SIG-M5 treated with dmso at 0.1 percent for 504 hours (cell line): ENCODE data around the gene SUGCT.
"Not testable (repeated sequence)": the region's sequence is repeated elsewhere in the genome, so short reads cannot be mapped to it uniquely, and the experiment has no call there.

ENCODE experiments used
- DNase-seq: peaks from one replicate; lab custom pipeline; 2025; ENCODE audit not compliant: unreplicated experiment; lab: John Stamatoyannopoulos, UW

The SUGCT gene

GRCh38 chr7:40394400-40394799, 259.6 kb downstream of the SUGCT start:
- DNase-seq = no peak

GRCh38 chr7:40400525-40400924, 265.7 kb downstream of the SUGCT start:
- DNase-seq = no peak

- DNase-seq = no peak
These were observed 266.6 kb downstream of the SUGCT start for GRCh38 chr7:40401406-40401805.

GRCh38 chr7:40402661-40403060, 267.9 kb downstream of the SUGCT start:
- DNase-seq = no peak

- peak; percentile 3 for DNase-seq
These were observed 269.1 kb downstream of the SUGCT start for GRCh38 chr7:40403703-40404476.

GRCh38 chr7:40405991-40406390, 271.2 kb downstream of the SUGCT start:
- DNase-seq = no peak

GRCh38 chr7:40412323-40412722, 277.5 kb downstream of the SUGCT start:
- DNase-seq = no peak

GRCh38 chr7:40414704-40415103, 279.9 kb downstream of the SUGCT start:
- not testable (repeated sequence) for DNase-seq

- DNase-seq = no peak
These were observed 283.6 kb downstream of the SUGCT start for GRCh38 chr7:40418448-40418847.

GRCh38 chr7:40418983-40419382, 284.2 kb downstream of the SUGCT start:
- no peak for DNase-seq

- DNase-seq = peak; percentile 29
These were observed 285.0 kb downstream of the SUGCT start for GRCh38 chr7:40419806-40420205.

- DNase-seq = no peak
These were observed 286.6 kb downstream of the SUGCT start for GRCh38 chr7:40421433-40421832.

GRCh38 chr7:40425696-40426095, 290.9 kb downstream of the SUGCT start:
- no peak for DNase-seq

GRCh38 chr7:40428421-40428820, 293.6 kb downstream of the SUGCT start:
- no peak for DNase-seq

- no peak for DNase-seq
These were observed 295.0 kb downstream of the SUGCT start for GRCh38 chr7:40429826-40430225.

- DNase-seq = no peak
These were observed 297.2 kb downstream of the SUGCT start for GRCh38 chr7:40432046-40432445.

- DNase-seq = no peak
These were observed 301.9 kb downstream of the SUGCT start for GRCh38 chr7:40436710-40437109.

- no peak for DNase-seq
These were observed 302.7 kb downstream of the SUGCT start for GRCh38 chr7:40437498-40437897.

- no peak for DNase-seq
These were observed 303.3 kb downstream of the SUGCT start for GRCh38 chr7:40437936-40438634.

- DNase-seq = no peak
These were observed 304.9 kb downstream of the SUGCT start for GRCh38 chr7:40439686-40440085.

- DNase-seq = no peak
These were observed 312.5 kb downstream of the SUGCT start for GRCh38 chr7:40447345-40447744.

GRCh38 chr7:40455485-40455884, 320.7 kb downstream of the SUGCT start:
- no peak for DNase-seq
